T-helper 1 cell treated with Interleukin-12 subunit alpha and Interleukin-12 subunit beta and Interleukin-4 antibody, amounts not matched to agents 30 μg/mL and 1 μg/mL, for 36 hours (primary cell): ENCODE measurements around the gene KDM1A.
"Not testable (repeated sequence)": the region's sequence is repeated elsewhere in the genome, so short reads cannot be mapped to it uniquely, and the experiment has no call there.

Source experiments
- H3K27ac Mint-ChIP-seq: one replicate; pipeline ENCODE4 v1.8.0; 2021; ENCODE audit warnings: mild to moderate bottlenecking, mixed read lengths
- H3K27me3 Mint-ChIP-seq: one replicate; pipeline ENCODE4 v1.8.0; 2021; ENCODE audit warnings: low read depth, mixed read lengths
- H3K36me3 Mint-ChIP-seq: one replicate; pipeline ENCODE4 v1.8.0; 2021; ENCODE audit warnings: low read depth, mixed read lengths
- H3K4me1 Mint-ChIP-seq: one replicate; pipeline ENCODE4 v1.8.0; 2021; ENCODE audit warnings: low read depth, mixed read lengths
- H3K4me3 Mint-ChIP-seq: one replicate; pipeline ENCODE4 v1.8.0; 2021; ENCODE audit warnings: mild to moderate bottlenecking, moderate library complexity, mixed read lengths
- H3K9me3 Mint-ChIP-seq: one replicate; pipeline ENCODE4 v1.8.0; 2021; ENCODE audit warnings: mixed read lengths

Gene KDM1A

DNA sequence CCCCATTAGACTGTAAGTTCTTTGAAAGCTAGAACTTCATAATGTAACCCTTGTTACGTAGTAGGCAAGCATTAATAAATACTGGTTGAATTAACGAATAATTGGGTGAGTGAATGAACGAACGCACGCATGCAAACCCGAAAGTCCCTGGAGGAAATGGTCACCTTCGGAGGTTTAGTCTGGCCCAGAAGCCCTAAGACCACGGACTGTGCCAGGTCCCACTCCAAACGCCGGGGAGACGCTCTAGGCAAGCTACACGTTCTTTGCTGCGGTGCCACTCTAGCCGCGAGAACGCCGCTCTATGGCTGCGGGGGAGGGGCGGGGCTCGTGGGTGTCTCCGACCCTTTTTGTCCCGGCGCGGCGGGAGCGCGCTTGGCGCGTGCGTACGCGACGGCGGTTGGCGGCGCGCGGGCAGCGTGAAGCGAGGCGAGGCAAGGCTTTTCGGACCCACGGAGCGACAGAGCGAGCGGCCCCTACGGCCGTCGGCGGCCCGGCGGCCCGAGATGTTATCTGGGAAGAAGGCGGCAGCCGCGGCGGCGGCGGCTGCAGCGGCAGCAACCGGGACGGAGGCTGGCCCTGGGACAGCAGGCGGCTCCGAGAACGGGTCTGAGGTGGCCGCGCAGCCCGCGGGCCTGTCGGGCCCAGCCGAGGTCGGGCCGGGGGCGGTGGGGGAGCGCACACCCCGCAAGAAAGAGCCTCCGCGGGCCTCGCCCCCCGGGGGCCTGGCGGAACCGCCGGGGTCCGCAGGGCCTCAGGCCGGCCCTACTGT is at the start of gene KDM1A:
Gene KDM1A (plus strand): TSS at position 375 of the 769 bp plus-strand sequence. CDS start 129 bp downstream, at position 504.
- H3K9me3 Mint-ChIP-seq, result peaks cover 8% of the 10 kb centered on the region
- peak within 1 kb of the TSS; percentile 85 for H3K27ac Mint-ChIP-seq
- peaks cover 28% of the 10 kb centered on the region for H3K4me1 Mint-ChIP-seq
- H3K4me3 Mint-ChIP-seq, result peak within 1 kb of the TSS; percentile 96
- H3K36me3 Mint-ChIP-seq, result peaks cover 10% of the 10 kb centered on the region
- H3K27me3 Mint-ChIP-seq, result no peaks in the 10 kb centered on the region

DNA sequence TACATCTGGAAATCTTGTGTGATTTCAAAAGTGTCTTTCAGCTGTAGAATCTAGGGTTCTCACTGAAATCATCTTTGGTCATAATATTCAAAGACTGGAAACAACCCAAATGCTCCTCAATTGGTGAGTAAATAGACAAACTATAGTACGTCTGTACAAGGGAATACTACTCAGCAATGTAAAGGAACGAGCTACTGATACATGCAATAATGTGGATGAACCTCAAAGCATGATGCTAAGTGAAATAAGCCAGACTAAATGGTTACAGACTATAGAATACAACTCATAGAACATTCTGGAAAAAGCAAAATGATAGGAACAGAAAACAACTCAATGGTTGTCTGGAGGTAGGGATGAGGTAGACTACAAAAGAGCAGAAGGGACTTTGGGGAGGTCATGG is 49.2 kb upstream of the KDM1A start:
- H3K9me3 Mint-ChIP-seq, result peaks cover 7% of the 10 kb centered on the region
- H3K4me3 Mint-ChIP-seq, result no peak overlapping the region
- no peak overlapping the region for H3K27ac Mint-ChIP-seq
- H3K4me1 Mint-ChIP-seq, result no peaks in the 10 kb centered on the region
- peaks cover 60% of the 10 kb centered on the region for H3K27me3 Mint-ChIP-seq
- H3K36me3 Mint-ChIP-seq, result no peaks in the 10 kb centered on the region

DNA sequence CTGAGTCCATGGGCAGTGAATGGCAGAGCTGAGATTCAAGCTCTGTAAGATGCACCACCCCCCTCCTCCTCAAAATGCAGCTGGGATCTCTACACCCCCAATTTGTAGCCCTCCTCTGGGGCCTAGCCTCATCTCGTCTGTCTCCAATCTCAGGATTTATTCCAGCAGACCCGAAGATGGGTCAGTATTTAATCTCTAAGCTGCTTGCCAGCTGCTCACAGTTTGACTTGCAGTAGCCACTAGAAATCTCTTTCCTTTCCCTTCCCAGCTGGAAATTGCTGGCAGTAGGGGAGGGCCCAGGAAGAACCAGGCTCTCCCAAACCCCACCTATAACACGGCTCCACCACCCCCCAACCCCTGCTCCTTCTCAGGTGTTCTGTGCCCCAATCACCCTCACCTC is 48.1 kb upstream of the KDM1A start:
- H3K27ac Mint-ChIP-seq, result no peak overlapping the region
- no peaks in the 10 kb centered on the region for H3K4me1 Mint-ChIP-seq
- no peaks in the 10 kb centered on the region for H3K36me3 Mint-ChIP-seq
- H3K27me3 Mint-ChIP-seq, result peaks cover 64% of the 10 kb centered on the region
- H3K9me3 Mint-ChIP-seq, result peaks cover 7% of the 10 kb centered on the region
- no peak overlapping the region for H3K4me3 Mint-ChIP-seq

DNA sequence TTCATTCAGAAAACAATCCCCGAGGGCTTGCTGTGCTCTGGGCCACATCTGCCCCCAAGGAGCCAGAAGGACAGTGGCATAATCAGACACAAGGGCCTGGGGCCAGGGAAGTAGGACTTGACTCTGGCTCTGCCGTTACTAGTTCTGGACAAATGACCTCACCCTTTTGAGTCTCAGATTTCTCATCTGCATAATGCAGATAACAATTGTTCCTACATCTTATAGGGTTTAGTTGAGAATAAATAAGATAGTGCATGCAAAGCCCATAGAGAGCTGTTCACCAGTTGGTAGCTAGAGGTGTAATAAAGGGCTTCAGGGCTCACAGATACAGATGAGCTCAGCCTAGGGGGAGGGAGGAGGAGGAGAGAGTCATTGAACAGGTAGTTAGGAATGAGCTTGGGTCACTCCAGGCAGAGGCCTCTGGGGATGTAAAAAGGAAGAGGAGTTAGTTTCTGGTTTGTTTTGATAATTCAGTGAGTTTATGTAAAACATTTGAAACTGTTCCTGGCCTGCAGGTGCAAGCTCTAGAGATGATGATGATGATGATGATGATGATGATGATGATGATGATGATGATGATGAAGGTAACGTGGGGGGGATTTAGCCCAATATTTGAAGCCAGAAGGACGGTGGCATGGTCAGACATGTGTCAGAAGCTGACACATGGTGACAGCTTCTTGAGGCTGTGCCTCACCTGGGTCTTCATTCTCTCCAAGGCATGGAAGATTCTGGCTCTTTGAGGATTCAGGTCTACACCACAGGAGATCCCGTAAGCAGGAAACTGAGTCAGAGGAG is 47.5 kb upstream of the KDM1A start:
- no peak overlapping the region for H3K27ac Mint-ChIP-seq
- no peaks in the 10 kb centered on the region for H3K36me3 Mint-ChIP-seq
- no peak overlapping the region for H3K4me3 Mint-ChIP-seq
- H3K9me3 Mint-ChIP-seq, result peaks cover under 1% of the 10 kb centered on the region
- peaks cover 62% of the 10 kb centered on the region for H3K27me3 Mint-ChIP-seq
- H3K4me1 Mint-ChIP-seq, result peaks cover 4% of the 10 kb centered on the region

DNA sequence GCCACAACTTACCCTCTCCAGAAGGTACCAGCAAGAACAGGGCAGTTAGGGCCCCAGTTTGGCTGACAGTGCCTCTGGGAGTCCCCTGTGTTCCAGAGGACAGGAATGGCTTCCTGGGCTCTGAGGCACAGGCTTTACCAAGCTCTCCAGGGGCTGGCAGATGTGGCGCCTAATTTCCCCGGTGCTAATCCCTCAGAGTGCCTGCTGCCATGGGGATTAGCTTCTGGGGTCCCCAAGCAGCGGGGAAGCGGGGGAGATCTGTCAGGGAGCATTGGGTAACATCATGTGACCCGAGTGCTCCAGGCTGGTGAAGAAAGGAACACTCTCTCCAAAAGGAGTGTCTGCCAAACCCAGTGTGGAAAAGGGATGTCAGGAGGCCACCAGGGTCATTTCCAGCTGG is 46.5 kb upstream of the KDM1A start, which contains the start of gene LACTBL1:
Gene LACTBL1 (minus strand): TSS at position 107 of the 400 bp plus-strand sequence. CDS start 550 bp downstream, outside the sequence.
- Mint-ChIP-seq H3K36me3 (no peaks in the 10 kb centered on the region), H3K27ac (no peak within 1 kb of the TSS), H3K9me3 (no peaks in the 10 kb centered on the region), H3K27me3 (peaks cover 60% of the 10 kb centered on the region), H3K4me1 (peaks cover 4% of the 10 kb centered on the region), H3K4me3 (no peak within 1 kb of the TSS)

DNA sequence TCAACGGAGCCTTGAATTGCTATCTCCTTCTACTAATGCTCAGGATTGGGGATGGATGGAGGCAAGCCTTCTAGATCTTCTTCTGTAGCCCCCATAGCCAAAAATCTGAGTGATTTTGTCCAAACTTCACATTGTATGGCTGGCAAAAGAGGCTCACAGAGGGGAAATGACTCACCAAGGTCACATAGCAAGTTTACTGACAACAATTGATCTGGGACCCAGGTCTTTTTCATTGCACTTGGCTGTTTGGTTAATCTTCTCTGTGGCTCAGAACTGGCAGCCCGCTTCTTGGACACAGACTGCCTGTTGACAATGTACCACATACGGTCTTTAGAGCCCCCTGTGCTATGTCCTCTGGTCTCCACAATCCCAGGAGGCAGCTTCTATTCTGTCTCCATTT is 43.6 kb upstream of the KDM1A start:
- H3K4me1 Mint-ChIP-seq, result peaks cover 4% of the 10 kb centered on the region
- no peaks in the 10 kb centered on the region for H3K36me3 Mint-ChIP-seq
- H3K4me3 Mint-ChIP-seq, result no peak overlapping the region
- no peaks in the 10 kb centered on the region for H3K9me3 Mint-ChIP-seq
- H3K27ac Mint-ChIP-seq, result no peak overlapping the region
- peaks cover 31% of the 10 kb centered on the region for H3K27me3 Mint-ChIP-seq

DNA sequence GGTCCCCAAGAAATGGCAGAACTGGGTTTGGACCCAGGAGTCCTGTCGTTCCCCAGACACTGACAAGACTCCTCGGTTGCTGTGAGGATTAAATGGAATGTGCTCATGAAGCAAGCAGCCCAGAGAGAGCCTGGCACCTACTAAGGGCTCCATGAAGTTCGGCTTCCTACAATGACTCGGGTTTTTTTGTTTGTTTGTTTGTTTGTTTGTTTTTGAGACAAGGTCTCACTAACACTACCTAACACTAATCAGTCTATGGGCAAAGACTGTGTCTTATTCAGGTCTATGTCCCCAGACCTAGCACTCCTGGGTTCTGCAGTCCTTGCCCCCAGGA is 43.2 kb upstream of the KDM1A start:
- H3K36me3 Mint-ChIP-seq, result no peaks in the 10 kb centered on the region
- H3K27me3 Mint-ChIP-seq, result peaks cover 30% of the 10 kb centered on the region
- H3K9me3 Mint-ChIP-seq, result no peaks in the 10 kb centered on the region
- no peak overlapping the region for H3K27ac Mint-ChIP-seq
- peaks cover 4% of the 10 kb centered on the region for H3K4me1 Mint-ChIP-seq
- no peak overlapping the region for H3K4me3 Mint-ChIP-seq

DNA sequence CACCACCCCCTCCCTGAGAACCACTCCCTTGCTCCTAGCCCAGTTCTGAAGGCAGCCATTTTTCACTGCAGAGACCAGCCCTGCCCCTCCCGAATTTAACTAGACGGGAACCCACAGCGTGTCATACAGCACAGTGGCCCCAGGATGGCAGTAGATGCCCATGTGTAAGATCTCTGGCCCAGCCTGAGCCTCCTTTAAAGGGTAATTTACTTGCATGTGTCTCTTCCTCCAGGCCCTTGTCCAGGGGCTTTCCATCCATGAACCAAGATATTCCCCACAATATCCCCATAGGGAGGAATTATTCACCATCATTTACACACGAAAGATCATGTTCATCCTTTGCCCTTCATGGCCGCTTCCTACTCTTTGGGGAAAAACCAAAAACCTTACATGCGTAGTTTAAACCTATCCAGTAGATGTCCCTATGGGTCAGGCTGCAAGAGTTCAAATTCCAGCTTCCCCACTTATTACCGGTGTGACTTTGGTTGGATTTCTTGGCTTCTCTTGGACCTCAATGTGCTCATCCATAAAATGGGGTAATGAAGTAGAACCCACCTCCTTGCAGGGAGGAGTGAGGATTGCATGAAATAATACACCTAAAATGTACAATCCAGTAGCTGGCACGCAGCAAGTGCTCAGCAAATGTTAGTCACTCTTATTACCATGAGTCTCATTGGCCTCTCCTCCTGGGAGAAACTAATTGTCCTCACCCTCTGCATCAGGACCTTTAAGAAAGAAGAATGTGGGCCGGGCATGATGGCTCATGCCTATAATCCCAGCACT is 42.6 kb upstream of the KDM1A start:
- no peak overlapping the region for H3K27ac Mint-ChIP-seq
- H3K4me3 Mint-ChIP-seq, result no peak overlapping the region
- H3K9me3 Mint-ChIP-seq, result no peaks in the 10 kb centered on the region
- peaks cover 25% of the 10 kb centered on the region for H3K27me3 Mint-ChIP-seq
- H3K4me1 Mint-ChIP-seq, result peaks cover 4% of the 10 kb centered on the region
- H3K36me3 Mint-ChIP-seq, result no peaks in the 10 kb centered on the region

DNA sequence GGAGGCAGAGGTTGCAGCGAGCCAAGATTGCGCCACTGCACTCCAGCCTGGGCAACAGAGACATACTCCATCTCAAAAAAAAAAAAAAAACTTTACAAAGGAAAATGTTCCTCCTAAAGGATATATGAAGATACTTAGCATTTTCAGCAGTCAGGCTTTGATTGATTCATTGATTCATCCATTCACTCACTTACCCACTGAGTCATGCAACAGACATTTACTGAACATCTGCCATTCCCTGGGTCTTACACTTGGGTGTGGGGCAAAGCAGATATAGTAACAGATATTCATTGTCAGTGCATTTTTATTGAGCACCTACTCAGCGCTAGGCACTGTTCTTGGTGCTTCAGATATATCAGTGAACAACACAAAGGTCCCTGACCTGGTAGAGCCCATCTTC is 41.0 kb upstream of the KDM1A start:
- H3K4me3 Mint-ChIP-seq, result no peak overlapping the region

DNA sequence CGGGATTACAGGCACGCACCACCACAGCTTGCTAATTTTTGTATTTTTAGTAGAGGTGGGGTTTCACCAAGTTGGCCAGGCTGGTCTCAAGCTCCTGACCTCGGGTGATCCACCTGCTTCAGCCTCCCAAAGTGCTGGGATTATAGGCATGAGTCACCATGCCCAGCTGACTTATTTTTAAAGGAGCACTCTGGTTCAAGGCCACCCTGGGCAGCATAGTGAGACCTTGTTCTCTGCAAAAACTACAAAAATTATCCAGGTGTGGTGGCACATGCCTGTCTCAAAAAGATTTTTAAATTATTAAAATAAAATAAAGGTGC is 38.8 kb upstream of the KDM1A start:
- not testable (repeated sequence) for H3K4me1 Mint-ChIP-seq, H3K27ac Mint-ChIP-seq, H3K36me3 Mint-ChIP-seq, H3K4me3 Mint-ChIP-seq, H3K27me3 Mint-ChIP-seq, H3K9me3 Mint-ChIP-seq

More for the DNA sequence above, 41.0 kb upstream of the KDM1A start:
- Mint-ChIP-seq H3K27me3 (peaks cover 18% of the 10 kb centered on the region), H3K9me3 (no peaks in the 10 kb centered on the region), H3K36me3 (no peaks in the 10 kb centered on the region), H3K27ac (no peak overlapping the region), H3K4me1 (peaks cover 4% of the 10 kb centered on the region)

DNA sequence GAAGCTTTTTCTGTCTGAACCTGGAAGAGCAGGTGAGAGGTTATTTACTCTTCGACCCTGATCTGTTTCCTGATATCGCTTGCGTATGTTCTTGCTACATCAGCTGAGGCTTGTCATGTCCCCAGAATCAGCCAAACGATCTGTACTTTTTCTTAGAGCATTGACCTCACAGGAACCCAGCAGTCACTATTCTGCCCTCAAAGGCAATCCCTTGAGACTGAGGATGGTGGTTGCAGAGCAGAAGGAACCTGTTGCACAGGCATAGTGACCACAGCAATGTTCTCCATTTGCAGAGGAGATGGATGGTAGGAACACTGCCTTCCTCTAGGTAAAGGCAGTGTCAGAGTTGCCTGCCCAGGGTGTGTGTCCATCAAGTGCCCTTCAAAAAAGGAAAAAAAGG is 35.3 kb upstream of the KDM1A start:
- Mint-ChIP-seq H3K27me3 (peaks cover 3% of the 10 kb centered on the region), H3K4me1 (no peaks in the 10 kb centered on the region), H3K27ac (no peak overlapping the region), H3K4me3 (no peak overlapping the region), H3K36me3 (no peaks in the 10 kb centered on the region), H3K9me3 (no peaks in the 10 kb centered on the region)

DNA sequence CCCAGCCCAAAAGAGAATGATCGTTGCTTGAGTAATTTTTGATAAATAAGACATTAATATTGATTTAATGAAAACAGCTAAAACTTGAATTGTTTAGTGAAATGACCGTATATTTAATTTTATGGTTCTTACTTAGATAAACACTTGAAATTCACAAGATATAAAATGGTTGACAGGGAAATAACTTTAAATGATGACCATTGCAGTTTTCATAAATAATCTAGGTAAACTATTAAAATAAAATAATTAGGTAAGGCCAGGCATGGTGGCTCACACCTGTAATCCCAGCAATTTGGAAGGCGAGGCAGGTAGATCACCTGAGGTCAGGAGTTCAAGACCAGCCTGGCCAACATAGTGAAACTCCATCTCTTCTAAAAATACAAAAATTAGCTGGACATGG is 26.9 kb upstream of the KDM1A start:
- H3K36me3 Mint-ChIP-seq, H3K27ac Mint-ChIP-seq, H3K4me3 Mint-ChIP-seq, H3K27me3 Mint-ChIP-seq, H3K4me1 Mint-ChIP-seq: not testable (repeated sequence)
- H3K9me3 Mint-ChIP-seq, result peaks cover 10% of the 10 kb centered on the region

DNA sequence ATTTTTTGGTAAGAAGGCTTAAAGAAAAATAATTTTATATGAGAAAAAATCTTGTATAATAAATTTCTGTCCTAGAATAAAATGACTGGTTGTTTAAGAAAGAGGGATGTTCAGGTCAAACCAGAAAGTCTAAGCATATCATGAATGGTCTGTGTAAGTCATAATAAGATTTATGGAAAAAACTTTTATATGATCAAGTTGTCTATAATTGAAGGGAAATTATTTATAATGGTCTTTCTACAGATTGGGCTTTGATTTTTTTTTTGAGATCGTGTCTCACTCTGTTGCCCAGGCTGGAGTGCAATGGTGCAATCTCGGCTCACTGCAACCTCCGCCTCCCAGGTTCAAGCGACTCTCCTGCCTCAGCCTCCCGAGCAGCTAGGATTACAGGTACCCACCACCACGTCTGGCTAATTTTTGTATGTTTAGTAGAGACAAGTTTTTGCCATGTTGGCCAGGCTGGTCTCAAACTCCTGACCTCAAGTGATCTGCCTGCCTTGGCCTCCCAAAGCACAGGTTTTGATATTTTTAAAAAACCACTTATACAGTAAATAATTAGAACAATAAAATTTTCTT is 26.0 kb upstream of the KDM1A start:
- peaks cover 10% of the 10 kb centered on the region for H3K9me3 Mint-ChIP-seq
- not testable (repeated sequence) for H3K27ac Mint-ChIP-seq, H3K4me1 Mint-ChIP-seq, H3K4me3 Mint-ChIP-seq, H3K36me3 Mint-ChIP-seq, H3K27me3 Mint-ChIP-seq

DNA sequence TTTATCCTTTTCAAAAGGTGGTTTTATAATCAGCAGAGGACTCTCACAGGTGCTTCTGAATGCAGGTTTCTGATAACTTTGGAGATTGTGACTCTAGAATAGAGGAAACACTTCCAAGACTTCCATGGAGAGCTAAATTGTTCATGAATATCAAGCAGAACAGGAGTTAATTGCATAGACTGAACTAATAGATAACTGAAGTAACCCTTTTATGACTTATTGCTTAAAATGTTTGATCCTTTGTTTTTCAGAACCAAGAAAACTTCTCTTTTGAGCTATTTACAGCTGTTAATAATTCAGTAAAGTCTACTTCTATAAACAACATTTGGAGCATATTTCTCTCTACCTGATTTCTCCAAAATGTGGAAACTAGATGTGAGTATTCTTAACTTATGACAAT is 23.5 kb upstream of the KDM1A start:
- Mint-ChIP-seq H3K4me3 (no peak overlapping the region), H3K36me3 (no peaks in the 10 kb centered on the region), H3K27ac (no peak overlapping the region), H3K9me3 (peaks cover 10% of the 10 kb centered on the region), H3K4me1 (no peaks in the 10 kb centered on the region), H3K27me3 (no peaks in the 10 kb centered on the region)
